Endothelial cell of hepatic sinusoid (primary cell): ENCODE results near the gene LRRC36.

Experiments used
- in situ Hi-C: cut with HindIII; loops from 2 replicates; pipeline ENCODE4 v1.10.0; 2017; ENCODE audit warnings: low sequenced_read_pairs

LRRC36 gene

GRCh38 chr16:67326472-67327309 is at the start of gene LRRC36, which contains the start of gene KCTD19:
Gene LRRC36 (plus strand): TSS chr16:67326815. CDS start chr16:67326863, 48 bp downstream.
Gene KCTD19 (minus strand): TSS chr16:67326741. CDS start chr16:67326707, 34 bp downstream.
- in situ Hi-C loops: loop anchor here (5.0 kb wide), 1 partner anchor 56 kb away; no protein-coding TSS in a partner anchor

GRCh38 chr16:67277294-67277998 is 49.2 kb upstream of the LRRC36 start:
- in situ Hi-C loops: no loop called here

- in situ Hi-C loops: no loop called here
These were observed 48.4 kb upstream of the LRRC36 start for GRCh38 chr16:67277999-67278772.

- in situ Hi-C loops: no loop called here
These were observed 47.8 kb upstream of the LRRC36 start for GRCh38 chr16:67278773-67279295.

GRCh38 chr16:67279296-67280089 is 47.1 kb upstream of the LRRC36 start, which contains the start of gene PLEKHG4:
Gene PLEKHG4 (plus strand): TSS chr16:67279532. CDS start chr16:67280045, 513 bp downstream.
- in situ Hi-C loops: loop anchor here (5.0 kb wide), 1 partner anchor 43 kb away; no protein-coding TSS in a partner anchor

- in situ Hi-C loops: loop anchor here (5.0 kb wide), 1 partner anchor 42 kb away; no protein-coding TSS in a partner anchor
These were observed 46.3 kb upstream of the LRRC36 start for GRCh38 chr16:67280090-67281015.

GRCh38 chr16:67281536-67282446 is 44.8 kb upstream of the LRRC36 start:
- in situ Hi-C loops: loop anchor here (5.0 kb wide), 1 partner anchor 41 kb away; no protein-coding TSS in a partner anchor

- in situ Hi-C loops: loop anchor here (5.0 kb wide), 1 partner anchor 40 kb away; no protein-coding TSS in a partner anchor
These were observed 44.2 kb upstream of the LRRC36 start for GRCh38 chr16:67282447-67282805.

GRCh38 chr16:67283039-67283825 is 43.4 kb upstream of the LRRC36 start:
- in situ Hi-C loops: loop anchor here (5.0 kb wide), 1 partner anchor 39 kb away; no protein-coding TSS in a partner anchor

- in situ Hi-C loops: loop anchor here (5.0 kb wide), 1 partner anchor 38 kb away; no protein-coding TSS in a partner anchor
These were observed 42.6 kb upstream of the LRRC36 start for GRCh38 chr16:67283826-67284555.

- in situ Hi-C loops: loop anchor here (5.0 kb wide), 1 partner anchor 37 kb away; no protein-coding TSS in a partner anchor
These were observed 41.6 kb upstream of the LRRC36 start for GRCh38 chr16:67284699-67285646.

- in situ Hi-C loops: no loop called here
These were observed 40.0 kb upstream of the LRRC36 start for GRCh38 chr16:67286441-67287235.

- in situ Hi-C loops: no loop called here
These were observed 38.7 kb upstream of the LRRC36 start for GRCh38 chr16:67287960-67288359.

- in situ Hi-C loops: loop anchor here (5.0 kb wide), 1 partner anchor 54 kb away; no protein-coding TSS in a partner anchor
These were observed 35.2 kb upstream of the LRRC36 start for GRCh38 chr16:67291461-67291860.
